HK-2 (cell line): ENCODE results near the gene LONRF2.
A peak's percentile ranks its signal among the peaks of the same experiment; 100 is the strongest.
"Not testable (repeated sequence)": the region's sequence is repeated elsewhere in the genome, so short reads cannot be mapped to it uniquely, and the experiment has no call there.

Experiments
- DNase-seq: peaks from one replicate; pipeline ENCODE4 v3.0.0-alpha.2; 2018; ENCODE audit not compliant: unreplicated experiment

LONRF2 gene

DNA sequence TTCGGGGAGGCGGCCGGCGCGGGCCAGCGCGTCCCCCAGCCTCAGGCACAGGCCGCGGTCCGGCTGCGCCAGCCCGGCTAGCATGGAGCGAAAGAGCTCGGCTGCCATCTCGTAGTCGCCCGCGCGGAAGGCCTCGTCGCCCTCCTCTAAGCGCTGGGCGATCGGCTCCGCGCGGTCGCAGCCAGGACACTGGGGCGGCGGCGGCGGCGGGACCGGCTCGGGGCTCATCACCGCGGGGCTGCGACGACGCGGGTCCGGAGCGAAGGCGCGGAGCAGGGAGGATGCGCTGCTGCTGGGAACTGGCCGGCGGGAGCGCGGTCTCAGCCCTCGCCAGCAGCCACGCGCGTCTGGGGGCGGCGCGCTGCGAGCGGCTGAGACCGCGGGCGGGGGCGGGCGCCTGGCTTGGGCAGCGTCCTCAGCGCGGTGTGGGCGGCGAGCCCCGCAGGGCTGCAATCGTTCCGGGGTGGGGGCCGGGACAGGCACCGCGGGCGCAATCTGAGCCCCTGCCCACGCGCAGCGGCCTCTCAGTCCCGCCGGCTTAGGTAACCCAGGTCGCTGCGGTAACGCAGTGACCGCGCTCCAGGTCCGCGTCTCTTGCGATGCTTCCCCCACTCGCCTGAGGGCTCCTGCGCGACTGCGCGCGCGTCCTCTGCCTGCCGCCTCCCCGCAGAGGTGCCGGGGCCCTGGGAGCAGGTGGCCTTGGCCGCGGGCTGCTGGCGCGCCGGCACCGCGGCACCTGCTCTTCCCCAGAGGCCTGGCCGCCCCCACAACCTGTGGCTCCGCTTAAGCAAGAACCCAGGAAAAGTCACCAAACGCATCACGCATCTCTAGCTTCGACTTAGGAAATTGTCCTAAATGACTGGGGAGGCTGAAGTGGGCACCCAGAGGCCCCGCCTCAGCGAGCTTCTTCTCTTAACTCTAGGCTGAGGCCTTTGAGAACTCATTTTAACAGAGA is at the start of gene LONRF2:
LONRF2 (minus strand) TSS at position 636 of the 955 bp plus-strand sequence; CDS start at position 228, 408 bp downstream.
- peak; percentile 13 for DNase-seq

DNA sequence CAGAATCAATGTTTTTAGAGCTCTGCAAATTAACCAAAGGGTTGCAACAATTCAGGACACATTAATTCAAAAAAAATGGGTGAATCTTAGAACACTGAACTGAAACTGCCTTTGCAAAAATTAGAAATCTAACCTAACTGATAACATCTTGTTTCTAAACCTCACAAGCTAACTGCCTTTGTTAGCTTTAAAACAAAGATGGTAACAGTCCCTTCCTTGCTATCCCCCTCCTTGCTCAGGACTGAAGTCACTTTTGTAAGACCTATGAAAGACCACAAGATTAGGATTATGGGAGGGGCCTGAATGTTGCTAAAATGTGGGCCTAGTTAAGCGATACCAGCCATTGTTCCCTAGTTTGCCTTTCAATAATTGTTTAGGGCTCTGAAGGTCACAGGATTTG is 44.9 kb upstream of the LONRF2 start:
- DNase-seq = no peak

- no peak for DNase-seq
These were observed 43.1 kb upstream of the LONRF2 start for GRCh38 chr2:100365434-100365833.

- DNase-seq = not testable (repeated sequence)
These were observed 40.0 kb upstream of the LONRF2 start for GRCh38 chr2:100362269-100362668.

DNA sequence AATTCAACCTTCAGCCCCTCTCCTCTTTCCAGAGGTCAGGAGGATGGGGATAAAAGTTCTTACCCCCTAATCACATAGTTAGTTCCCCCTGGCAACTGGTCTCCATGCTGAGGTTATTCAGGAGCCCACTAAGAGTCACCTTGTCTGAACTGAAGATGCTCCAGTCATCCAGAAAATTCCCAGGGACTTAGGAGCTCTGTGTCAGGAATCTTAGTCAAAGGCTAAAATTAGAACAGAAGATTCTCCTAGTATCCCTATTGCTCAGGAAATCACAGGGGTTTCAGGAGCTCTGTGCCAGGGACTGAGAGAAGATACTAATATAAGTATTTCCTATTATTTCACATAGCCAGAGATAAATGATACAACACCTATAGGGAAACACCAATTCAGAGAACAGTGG is 37.3 kb upstream of the LONRF2 start:
- DNase-seq = no peak

- no peak for DNase-seq
These were observed 36.3 kb upstream of the LONRF2 start for GRCh38 chr2:100358554-100358953.

DNA sequence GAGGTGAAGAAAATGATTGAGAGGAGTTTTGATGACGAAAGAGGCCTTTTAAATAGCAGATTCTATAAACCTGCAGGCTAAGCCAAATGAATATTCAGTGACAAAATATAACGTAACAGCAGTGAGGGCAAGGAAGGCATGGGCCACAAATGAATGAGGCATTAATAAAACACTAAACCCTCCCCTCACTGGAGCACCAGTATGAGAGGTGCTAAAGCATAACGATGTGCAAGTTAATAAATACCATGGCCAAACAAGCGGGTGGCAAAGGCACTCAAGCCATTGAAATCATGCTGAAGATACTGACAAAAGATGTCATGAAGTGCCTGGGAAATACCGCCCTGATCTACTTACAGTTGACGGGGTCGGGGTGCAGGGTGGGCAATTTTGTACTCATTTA is 30.2 kb upstream of the LONRF2 start:
- no peak for DNase-seq

- no peak for DNase-seq
These were observed 28.4 kb upstream of the LONRF2 start for GRCh38 chr2:100350661-100351185.

- DNase-seq = not testable (repeated sequence)
These were observed 22.8 kb upstream of the LONRF2 start for GRCh38 chr2:100345144-100345543.

DNA sequence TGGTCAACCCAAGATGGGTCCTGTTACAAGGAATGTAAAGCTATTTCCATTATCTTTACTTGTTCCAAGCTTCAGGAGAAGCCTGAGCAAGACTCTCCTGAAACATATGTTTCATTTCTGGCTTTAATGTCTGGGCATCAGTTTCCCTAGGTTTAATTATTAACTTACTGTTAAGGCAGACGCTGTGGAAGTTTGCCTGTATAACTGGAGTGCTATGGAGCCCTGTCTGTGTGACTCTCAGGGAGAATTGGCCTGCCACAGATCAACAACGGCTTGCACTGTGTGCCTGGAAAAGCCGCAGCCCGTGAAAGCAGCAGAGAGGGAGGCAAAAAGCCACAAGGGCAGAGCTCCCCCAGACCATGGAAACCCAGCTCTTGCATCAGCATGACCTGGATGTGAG is 22.1 kb upstream of the LONRF2 start:
- no peak for DNase-seq

GRCh38 chr2:100342466-100342865 is 20.2 kb upstream of the LONRF2 start:
- not testable (repeated sequence) for DNase-seq

DNA sequence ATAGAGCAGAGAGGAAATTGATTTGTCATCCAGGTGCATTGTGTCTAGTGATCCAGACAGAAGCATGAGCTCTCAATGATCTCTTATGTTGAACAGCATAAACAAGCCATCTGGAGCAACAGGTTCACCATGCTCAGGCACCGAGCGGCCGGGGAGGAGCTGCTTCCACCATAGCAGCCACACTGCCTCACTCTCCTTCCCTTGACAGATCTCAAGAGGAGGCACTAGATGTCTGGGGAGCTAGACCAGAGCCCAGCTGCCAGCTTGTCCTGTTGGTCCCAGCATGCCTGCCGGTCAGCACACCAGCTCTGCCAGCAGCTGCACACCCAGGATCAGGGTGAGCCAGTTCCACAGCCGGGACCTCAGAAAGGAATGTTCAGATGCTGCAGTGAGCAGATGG is 17.5 kb upstream of the LONRF2 start:
- no peak for DNase-seq

DNA sequence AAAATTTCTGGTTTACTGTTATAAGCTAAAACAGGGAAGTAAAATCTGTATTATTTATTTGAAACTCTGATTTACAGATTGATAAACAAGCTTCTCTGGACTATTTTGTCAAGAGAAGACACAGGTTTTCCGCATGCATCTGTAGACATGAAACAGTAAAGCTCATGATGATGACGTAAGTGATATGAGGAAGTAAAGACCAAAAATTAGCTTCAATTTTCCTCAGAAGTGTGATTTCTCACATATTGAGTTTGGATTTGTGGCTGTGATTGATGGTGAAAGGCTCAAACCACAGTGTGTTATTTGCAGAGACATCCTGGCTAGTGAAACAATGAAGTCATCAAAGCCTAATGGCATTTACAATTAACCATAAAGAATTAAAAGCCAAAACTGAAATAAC is 12.6 kb upstream of the LONRF2 start:
- no peak for DNase-seq

- DNase-seq = no peak
These were observed 5.4 kb upstream of the LONRF2 start for GRCh38 chr2:100327742-100328141.

GRCh38 chr2:100321179-100321865 is 979 bp downstream of the LONRF2 start:
- DNase-seq = peak; percentile 35

GRCh38 chr2:100320547-100321178 is 1.6 kb downstream of the LONRF2 start:
- no peak for DNase-seq

GRCh38 chr2:100317634-100318033 is 4.7 kb downstream of the LONRF2 start:
- DNase-seq = no peak

DNA sequence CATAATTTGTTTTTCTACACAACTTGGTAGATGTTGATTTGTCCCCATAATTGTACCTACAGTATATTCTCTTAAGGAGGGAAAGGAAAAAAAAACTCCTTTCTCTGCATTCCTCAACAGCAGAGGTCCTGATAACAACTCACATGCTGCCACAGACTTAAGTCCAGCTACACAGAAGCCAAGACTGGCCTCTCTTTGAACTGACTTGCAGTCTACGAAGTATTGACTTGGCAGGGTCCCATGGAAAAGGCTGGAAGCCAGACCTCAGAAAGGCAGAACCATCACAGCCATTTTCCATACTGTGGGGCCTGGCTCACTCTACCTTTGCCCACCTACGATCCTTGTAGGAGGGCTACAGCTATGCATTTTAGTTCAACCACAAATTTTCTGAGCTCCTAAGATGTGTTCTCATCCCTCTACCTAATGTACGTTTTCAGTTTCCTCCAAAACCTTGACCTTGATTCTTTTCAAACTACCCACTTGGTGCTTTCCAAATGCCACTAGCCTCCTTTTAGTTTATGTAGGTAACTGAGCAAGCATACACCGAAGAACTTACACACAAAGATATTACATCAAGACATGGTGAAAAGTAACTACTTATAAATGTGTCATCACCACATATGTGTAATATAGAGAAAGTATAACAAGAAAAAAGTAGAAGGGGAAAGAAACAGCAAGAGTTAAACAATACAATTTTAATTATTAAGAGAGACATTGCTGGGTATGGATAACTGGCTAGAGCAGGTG is 12.2 kb downstream of the LONRF2 start:
- no peak for DNase-seq

- DNase-seq = no peak
These were observed 13.0 kb downstream of the LONRF2 start for GRCh38 chr2:100309311-100309710.

DNA sequence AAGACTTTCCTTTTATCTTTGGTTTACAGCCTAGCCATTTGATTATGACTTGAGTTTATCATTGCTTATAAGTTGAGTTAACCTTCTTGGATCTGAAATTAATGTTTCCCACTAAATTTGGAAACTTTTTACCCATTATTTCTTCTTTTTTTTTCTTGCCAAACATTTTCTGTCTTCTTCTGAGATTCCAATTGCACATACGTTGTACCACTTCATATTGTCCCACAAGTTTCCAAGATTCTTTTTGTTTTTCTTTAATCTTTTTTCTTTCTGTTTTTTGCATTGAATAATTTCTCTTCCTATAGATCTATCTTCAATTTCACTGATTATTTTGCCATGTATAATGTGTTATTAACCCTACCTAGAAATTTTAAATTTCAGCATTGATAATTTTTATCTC is 18.6 kb downstream of the LONRF2 start:
- no peak for DNase-seq

GRCh38 chr2:100302585-100302892 is 19.8 kb downstream of the LONRF2 start:
- DNase-seq = no peak
